HEK293 (cell line): Measurements from ENCODE around the gene PEAR1.

ENCODE experiments used
- CTCF ChIA-PET: fragments of 350-600 bp; formaldehyde crosslinking; extraction: SDS; loops from one replicate; lab custom pipeline; 2021; ENCODE audit warnings: antibody characterized with exemption; lab: Yijun Ruan, JAX
- POLR2A ChIA-PET: fragments of 300-600 bp; formaldehyde crosslinking; extraction: SDS; loops from one replicate; lab custom pipeline; 2020; ENCODE audit warnings: antibody characterized with exemption, inconsistent platforms; lab: Yijun Ruan, JAX
- H3K27ac ChIP-seq: fragments of 200-500 bp; sonication (Bioruptor generic); 2 replicates; pipeline ENCODE4 v1.5.1; 2014; ENCODE audit warnings: low read depth, low read length, control low read depth, inconsistent platforms; ENCODE audit errors: extremely low read depth
- H3K36me3 ChIP-seq, 2 experiments: fragments of 200-500 bp in 1 of 2; sonication (Bioruptor generic) in 1 of 2; 1 replicate in 1 of 2; 2 replicates in 1 of 2; pipeline ENCODE4 v1.5.1; 2014 to 2017; ENCODE audit warnings: inconsistent platforms in 2 of 2, low read length in 2 of 2; ENCODE audit not compliant: control insufficient read depth in 2 of 2, insufficient read depth in 1 of 2
- H3K4me1 ChIP-seq: fragments of 200-500 bp; sonication (Bioruptor generic); 2 replicates; pipeline ENCODE4 v1.5.1; 2014; ENCODE audit warnings: mild to moderate bottlenecking, low read length, inconsistent platforms; ENCODE audit not compliant: control insufficient read depth, insufficient read depth
- H3K4me3 ChIP-seq: 2 replicates; pipeline ENCODE4 v1.5.1; 2011; ENCODE audit warnings: low read depth, mild to moderate bottlenecking, control low read depth, low read length, moderate library complexity
- H3K9me3 ChIP-seq: fragments of 200-500 bp; sonication (Bioruptor generic); 2 replicates; pipeline ENCODE4 v1.5.1; 2014; ENCODE audit warnings: low read depth, low read length, inconsistent platforms; ENCODE audit not compliant: control insufficient read depth, insufficient read depth
- FEZF1 ChIP-seq: fragments of 450-650 bp; formaldehyde crosslinking; IDR thresholded peaks from 2 replicates; pipeline ENCODE4 v1.5.1; 2016; ENCODE audit warnings: missing biosample characterization, missing genetic modification characterization
- HOXC10 ChIP-seq: sonication (generic); formaldehyde crosslinking; IDR thresholded peaks from 2 replicates; pipeline ENCODE4 v1.8.1; 2023; ENCODE audit warnings: mild to moderate bottlenecking, missing genetic modification reagents
- KLF9 ChIP-seq: fragments of 450-650 bp; formaldehyde crosslinking; IDR thresholded peaks from 2 replicates; pipeline ENCODE4 v1.5.1; 2016; ENCODE audit warnings: missing biosample characterization, missing genetic modification characterization, low read depth
- PRDM10 ChIP-seq: fragments of 450-650 bp; formaldehyde crosslinking; IDR thresholded peaks from 2 replicates; pipeline ENCODE4 v1.5.1; 2016; ENCODE audit warnings: missing biosample characterization, missing genetic modification characterization
- SCRT2 ChIP-seq: fragments of 450-650 bp; formaldehyde crosslinking; IDR thresholded peaks from 2 replicates; pipeline ENCODE4 v1.5.1; 2016; ENCODE audit warnings: missing biosample characterization, missing genetic modification characterization
- ZBTB20 ChIP-seq: fragments of 450-650 bp; formaldehyde crosslinking; IDR thresholded peaks from 2 replicates; pipeline ENCODE4 v1.5.1; 2016; ENCODE audit warnings: missing biosample characterization, missing genetic modification characterization
- ZBTB26 ChIP-seq: fragments of 450-650 bp; formaldehyde crosslinking; optimal IDR thresholded peaks from 2 replicates; pipeline ENCODE3; 2016; ENCODE audit warnings: missing biosample characterization, mild to moderate bottlenecking, missing genetic modification characterization
- ZNF132 ChIP-seq: fragments of 450-650 bp; formaldehyde crosslinking; IDR thresholded peaks from 2 replicates; pipeline ENCODE4 v1.5.1; 2017; ENCODE audit warnings: missing biosample characterization, missing genetic modification characterization, borderline replicate concordance
- ZNF274 ChIP-seq, 2 experiments: fragments of 200-500 bp in 1 of 2; fragments of 450-650 bp in 1 of 2; sonication (Bioruptor generic) in 1 of 2; formaldehyde crosslinking in 1 of 2; IDR thresholded peaks; 2 replicates each; pipeline versions ENCODE4 v1.5.1 to v1.6.1; 2014 to 2016; ENCODE audit warnings: borderline replicate concordance in 1 of 2, inconsistent platforms in 1 of 2, low read length in 1 of 2, missing biosample characterization in 1 of 2, missing genetic modification characterization in 1 of 2
- ZNF302 ChIP-seq: fragments of 450-650 bp; formaldehyde crosslinking; IDR thresholded peaks from 2 replicates; pipeline ENCODE4 v1.5.1; 2016; ENCODE audit warnings: missing biosample characterization, missing genetic modification characterization, low read depth
- ZNF350 ChIP-seq: fragments of 450-650 bp; formaldehyde crosslinking; IDR thresholded peaks from 2 replicates; pipeline ENCODE4 v1.5.0; 2017; ENCODE audit warnings: missing biosample characterization, mild to moderate bottlenecking, missing genetic modification characterization
- ZNF48 ChIP-seq: fragments of 450-650 bp; formaldehyde crosslinking; IDR thresholded peaks from 2 replicates; pipeline ENCODE4 v1.5.1; 2016; ENCODE audit warnings: missing biosample characterization, missing genetic modification characterization
- ZSCAN16 ChIP-seq: fragments of 450-650 bp; formaldehyde crosslinking; IDR thresholded peaks from 2 replicates; pipeline ENCODE4 v1.5.1; 2016; ENCODE audit warnings: missing biosample characterization, missing genetic modification characterization
- TF ChIP-seq, protein P1 (sequence below): fragments of 450-650 bp; formaldehyde crosslinking; IDR thresholded peaks from 2 replicates; pipeline ENCODE4; 2016; ENCODE audit warnings: missing biosample characterization, missing genetic modification characterization

Gene PEAR1

GRCh38 chr1:156846643-156847042 is 46.9 kb upstream of the PEAR1 start:
- TF ChIP-seq SCRT2, result peak; percentile 86
- TF ChIP-seq, protein P1, sequence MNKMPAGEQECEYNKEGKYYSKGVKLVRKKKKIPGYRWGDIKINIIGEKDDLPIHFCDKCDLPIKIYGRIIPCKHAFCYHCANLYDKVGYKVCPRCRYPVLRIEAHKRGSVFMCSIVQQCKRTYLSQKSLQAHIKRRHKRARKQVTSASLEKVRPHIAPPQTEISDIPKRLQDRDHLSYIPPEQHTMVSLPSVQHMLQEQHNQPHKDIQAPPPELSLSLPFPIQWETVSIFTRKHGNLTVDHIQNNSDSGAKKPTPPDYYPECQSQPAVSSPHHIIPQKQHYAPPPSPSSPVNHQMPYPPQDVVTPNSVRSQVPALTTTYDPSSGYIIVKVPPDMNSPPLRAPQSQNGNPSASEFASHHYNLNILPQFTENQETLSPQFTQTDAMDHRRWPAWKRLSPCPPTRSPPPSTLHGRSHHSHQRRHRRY (tag by site-specific recombination), result no peak
- no peak for TF ChIP-seq KLF9 (tag by site-specific recombination)
- TF ChIP-seq, all 188 proteins: peak for 1
- CTCF ChIA-PET, result interaction anchor here (0.5 to 2.5 kb wide), 7 partner anchors 8 to 220 kb away, joined by 3 to 12 read pairs (median 10); partner anchors contain the start of gene NTRK1
- Histone ChIP-seq H3K36me3 (no peaks in the 10 kb centered on the region), H3K4me3 (no peak overlapping the region), H3K27ac (no peak overlapping the region), H3K4me1 (no peaks in the 10 kb centered on the region), H3K9me3 (no peaks in the 10 kb centered on the region)
- POLR2A ChIA-PET, result no interaction called here

GRCh38 chr1:156847591-156848460 is 45.7 kb upstream of the PEAR1 start:
- TF ChIP-seq ZBTB20 (peak; percentile 67), FEZF1 (no peak)
- TF ChIP-seq, all 188 proteins: peak for 1
- H3K4me3 ChIP-seq, result no peak overlapping the region
- no peak overlapping the region for H3K27ac ChIP-seq
- POLR2A ChIA-PET, result no interaction called here
- no peaks in the 10 kb centered on the region for H3K36me3 ChIP-seq
- CTCF ChIA-PET, result interaction anchor here (0.6 to 3.3 kb wide), 8 partner anchors 9 to 159 kb away, joined by 3 to 17 read pairs (median 10); partner anchors contain the start of genes INSRR and NTRK1
- H3K4me1 ChIP-seq, result no peaks in the 10 kb centered on the region
- no peaks in the 10 kb centered on the region for H3K9me3 ChIP-seq

DNA sequence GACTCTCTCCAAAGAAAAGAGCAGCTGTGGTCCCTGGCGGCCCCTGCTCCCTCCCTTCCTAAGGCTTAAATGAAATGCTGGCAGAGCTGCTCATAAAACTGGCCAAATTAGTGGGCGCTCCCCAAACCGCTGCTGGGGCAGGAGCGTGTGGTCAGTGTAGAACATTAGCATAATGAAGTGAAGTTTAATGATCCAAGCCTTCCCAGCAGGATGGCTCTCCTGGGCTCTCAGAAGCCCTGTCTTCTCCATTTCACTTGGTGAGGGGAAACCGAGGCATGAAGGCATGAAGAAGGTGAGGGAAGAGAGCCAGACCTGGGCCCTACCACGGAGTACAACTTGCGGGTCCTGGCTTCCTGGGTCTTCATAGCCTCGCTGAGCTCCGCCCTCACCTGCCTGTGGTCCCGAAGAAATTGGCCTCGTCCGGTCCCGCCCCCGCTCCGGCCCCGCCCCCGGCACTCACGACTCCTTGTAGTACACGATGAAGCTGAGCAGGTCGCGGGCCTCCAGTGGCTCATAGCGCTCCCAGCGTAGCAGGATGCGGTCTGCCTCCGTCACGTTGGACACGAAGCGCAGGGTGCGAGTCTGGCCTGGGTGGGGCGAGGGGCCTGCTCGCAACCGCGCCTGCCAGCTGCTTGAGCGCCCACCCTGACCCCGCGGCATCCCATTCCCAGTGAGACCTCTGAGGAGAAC is 44.9 kb upstream of the PEAR1 start:
- Histone ChIP-seq H3K9me3 (no peaks in the 10 kb centered on the region), H3K36me3 (no peaks in the 10 kb centered on the region), H3K27ac (no peak overlapping the region), H3K4me1 (no peaks in the 10 kb centered on the region), H3K4me3 (no peak overlapping the region)
- TF ChIP-seq ZBTB26 (tag by site-specific recombination), result no peak
- TF ChIP-seq PRDM10 (tag by site-specific recombination), result no peak
- no peak for TF ChIP-seq HOXC10 (CRISPR knock-in tag)
- no peak for TF ChIP-seq ZNF302 (tag by site-specific recombination)
- no peak for TF ChIP-seq ZNF48 (tag by site-specific recombination)
- no peak for TF ChIP-seq ZSCAN16
- no peak for TF ChIP-seq ZNF132 (tag by site-specific recombination)
- TF ChIP-seq ZNF350 (tag by site-specific recombination), result no peak
- no peak for TF ChIP-seq ZNF274 (IDR thresholded peaks at IDR 0.05; ENCODE audit: low read length)
- TF ChIP-seq ZNF274 (tag by site-specific recombination; IDR thresholded peaks at IDR 0.05; ENCODE audit: borderline replicate concordance), result no peak
- CTCF ChIA-PET, result interaction anchor here (0.6 to 3.3 kb wide), 7 partner anchors 10 to 159 kb away, joined by 3 to 17 read pairs (median 10); partner anchors contain the start of genes INSRR and NTRK1
- POLR2A ChIA-PET, result interaction anchor here (1.3 kb wide), 1 partner anchor 120 kb away, joined by 3 read pairs; the partner anchor contains the start of genes ISG20L2 and METTL25B
